Liver (tissue), 9 donors: ENCODE measurements around the gene PRAME. TPM values are rescaled to one million over a fixed set of nuclear protein-coding genes. Genes with fewer than 3 reads are reported as not detected.

ENCODE experiments used
- DNase-seq: peaks from one replicate; pipeline ENCODE4 v3.0.0-alpha.2; 2017; ENCODE audit warnings: low spot score
- H3K27ac ChIP-seq, 2 donors: one replicate each; pipeline ENCODE4 v1.7.0; 2013; ENCODE audit warnings: inconsistent platforms in 2 of 2, low read length in 2 of 2, control low read depth in 1 of 2, low read depth in 1 of 2, mild to moderate bottlenecking in 1 of 2
- H3K27me3 ChIP-seq, 4 donors: one replicate each; pipeline versions ENCODE4 v1.6.1 to v1.7.0; 2013; ENCODE audit warnings: low read length in 3 of 4, inconsistent platforms in 1 of 4, mild to moderate bottlenecking in 1 of 4, moderate library complexity in 1 of 4; ENCODE audit not compliant: control insufficient read depth in 4 of 4, insufficient read depth in 4 of 4
- H3K36me3 ChIP-seq, 4 donors: one replicate each; pipeline versions ENCODE4 v1.6.1 to v1.7.0; 2013; ENCODE audit warnings: low read length in 3 of 4, mild to moderate bottlenecking in 3 of 4, low read depth in 1 of 4, moderate library complexity in 1 of 4; ENCODE audit not compliant: control insufficient read depth in 4 of 4, insufficient read depth in 3 of 4
- H3K4me1 ChIP-seq, 4 donors: one replicate each; pipeline versions ENCODE4 v1.6.1 to v1.7.0; 2013; ENCODE audit warnings: low read length in 3 of 4, mild to moderate bottlenecking in 3 of 4, moderate library complexity in 1 of 4; ENCODE audit not compliant: control insufficient read depth in 4 of 4, insufficient read depth in 4 of 4
- H3K4me3 ChIP-seq, 3 donors: one replicate each; pipeline versions ENCODE4 v1.6.1 to v1.7.0; 2013; ENCODE audit warnings: low read length in 3 of 3, control low read depth in 1 of 3, low read depth in 1 of 3, mild to moderate bottlenecking in 1 of 3
- H3K9ac ChIP-seq, 2 donors: one replicate each; pipeline ENCODE4 v1.7.0; 2013; ENCODE audit warnings: low read length in 2 of 2, mild to moderate bottlenecking in 2 of 2, moderate library complexity in 2 of 2, control low read depth in 1 of 2, low read depth in 1 of 2
- H3K9me3 ChIP-seq, 4 donors: one replicate each; pipeline versions ENCODE4 v1.6.1 to v1.7.0; 2013; ENCODE audit warnings: low read length in 3 of 4; ENCODE audit not compliant: control insufficient read depth in 4 of 4
- ATF3 ChIP-seq: IDR thresholded peaks from 2 replicates; pipeline ENCODE4 v1.6.1; 2016; ENCODE audit warnings: antibody characterized with exemption
- CTCF ChIP-seq: fragments of 150-350 bp; IDR thresholded peaks from 2 replicates; pipeline ENCODE4 v1.5.1; 2017; ENCODE audit warnings: improper control_type of control experiment, low read depth, low read length; ENCODE audit not compliant: missing input control
- EGR1 ChIP-seq, 2 donors: IDR thresholded peaks; 2 replicates each; pipeline ENCODE4 v1.6.1; 2016 to 2018; ENCODE audit warnings: antibody characterized with exemption in 2 of 2, low read depth in 2 of 2
- FOXA1 ChIP-seq: IDR thresholded peaks from 2 replicates; pipeline ENCODE4 v1.6.1; 2016; ENCODE audit warnings: antibody characterized with exemption
- FOXA2 ChIP-seq: IDR thresholded peaks from 2 replicates; pipeline ENCODE4 v1.6.1; 2016; ENCODE audit warnings: antibody characterized with exemption
- GABPA ChIP-seq, 2 donors: IDR thresholded peaks in 1 of 2; conservative IDR thresholded peaks in 1 of 2; 2 replicates each; pipeline ENCODE4 v1.6.1; 2016; ENCODE audit warnings: antibody characterized with exemption in 2 of 2, mild to moderate bottlenecking in 1 of 2, moderate library complexity in 1 of 2
- HNF4A ChIP-seq, 2 donors: conservative IDR thresholded peaks; 2 replicates each; pipeline ENCODE4 v1.6.1; 2016; ENCODE audit warnings: antibody characterized with exemption in 2 of 2, mild to moderate bottlenecking in 2 of 2
- HNF4G ChIP-seq: IDR thresholded peaks from 2 replicates; pipeline ENCODE4 v1.6.1; 2016; ENCODE audit warnings: antibody characterized with exemption
- JUND ChIP-seq, 2 donors: IDR thresholded peaks; 2 replicates each; pipeline ENCODE4 v1.6.1; 2016; ENCODE audit warnings: antibody characterized with exemption in 2 of 2
- MAX ChIP-seq: IDR thresholded peaks from 2 replicates; pipeline ENCODE4 v1.6.1; 2016; ENCODE audit warnings: antibody characterized with exemption
- NR2F2 ChIP-seq: IDR thresholded peaks from 2 replicates; pipeline ENCODE4 v1.6.1; 2016; ENCODE audit warnings: antibody characterized with exemption
- RAD21 ChIP-seq, 2 donors: IDR thresholded peaks; 2 replicates each; pipeline ENCODE4 v1.6.1; 2016; ENCODE audit warnings: antibody characterized with exemption in 2 of 2, mild to moderate bottlenecking in 2 of 2
- REST ChIP-seq: IDR thresholded peaks from 2 replicates; pipeline ENCODE4 v1.6.1; 2016; ENCODE audit warnings: antibody characterized with exemption, mild to moderate bottlenecking
- RXRA ChIP-seq, 2 donors: IDR thresholded peaks; 2 replicates each; pipeline ENCODE4 v1.6.1; 2017 to 2018; ENCODE audit warnings: antibody characterized with exemption in 2 of 2, mild to moderate bottlenecking in 1 of 2
- SP1 ChIP-seq: IDR thresholded peaks from 2 replicates; pipeline ENCODE4 v1.6.1; 2018; ENCODE audit warnings: antibody characterized with exemption, mild to moderate bottlenecking
- TAF1 ChIP-seq: conservative IDR thresholded peaks from 2 replicates; pipeline ENCODE4 v1.6.1; 2016; ENCODE audit warnings: antibody characterized with exemption, mild to moderate bottlenecking
- YY1 ChIP-seq: IDR thresholded peaks from 2 replicates; pipeline ENCODE4 v1.6.1; 2016; ENCODE audit warnings: antibody characterized with exemption, mild to moderate bottlenecking
- ZBTB33 ChIP-seq: IDR thresholded peaks from 2 replicates; pipeline ENCODE4 v1.6.1; 2016; ENCODE audit warnings: antibody characterized with exemption
- WGBS: extraction: QIAGEN DNeasy Blood & Tissue Kit; methylation state at CpG from one replicate; pipeline ENCODE4 v1.1.7; 2013; 5-methylcytosine and 5-hydroxymethylcytosine counted together
- polyA plus RNA-seq, 2 donors: library from polyadenylated mRNA; stranded (reverse) in 1 of 2; unstranded in 1 of 2; fragments of 200-250 nt in 1 of 2; fragments of >200 nt in 1 of 2; fragmentation: Nextera tagmentation in 1 of 2; extraction: Ambion mirVana in 1 of 2; gene quantifications; one replicate each; pipeline versions ENCODE4 v1.2.1 to v1.2.3, GENCODE V29; 2013 to 2015
- total RNA-seq, 2 donors: library from RNA; depleted of rRNA; stranded (reverse); fragments of >200 nt; gene quantifications; one replicate each; pipeline ENCODE4 v1.2.3, GENCODE V29; 2014
- donor health status: healthy.
- donor health status: healthy.
- donor health status: healthy.
- donor health status: healthy.
- donor health status: healthy.

PRAME gene
- total and polyA plus RNA-seq, 4 donors, result not detected

GRCh38 chr22:22555596-22555995 lies 3.5 kb downstream of the PRAME start:
- WGBS, result 95% methylated on average over 9 of the region's 9 CpGs
- H3K27me3 ChIP-seq, result no peaks in the 10 kb centered on the region
- no peak for TF ChIP-seq HNF4G
- TF ChIP-seq MAX, result no peak
- TF ChIP-seq GABPA (IDR thresholded peaks at IDR 0.05 in 1 of 2, conservative IDR thresholded peaks at IDR 0.05 in 1 of 2), result no peak
- no peak for TF ChIP-seq RAD21 (IDR thresholded peaks at IDR 0.05)
- no peak for TF ChIP-seq YY1
- no peaks in the 10 kb centered on the region for H3K36me3 ChIP-seq
- no peaks in the 10 kb centered on the region for H3K4me1 ChIP-seq
- no peak overlapping the region for H3K9ac ChIP-seq
- H3K9me3 ChIP-seq, result no peaks in the 10 kb centered on the region
- no peak overlapping the region for H3K4me3 ChIP-seq
- H3K27ac ChIP-seq, result no peak overlapping the region
- DNase-seq, result no peak

- DNase-seq, result no peak
- Histone ChIP-seq H3K4me1 (no peaks in the 10 kb centered on the region), H3K36me3 (no peaks in the 10 kb centered on the region), H3K27me3 (no peaks in the 10 kb centered on the region), H3K9me3 (no peaks in the 10 kb centered on the region), H3K27ac (no peak overlapping the region), H3K9ac (no peak overlapping the region), H3K4me3 (no peak overlapping the region)
- TF ChIP-seq MAX, result no peak
- no peak for TF ChIP-seq EGR1 (IDR thresholded peaks at IDR 0.05; ENCODE audit: low read depth in 2 of 2)
- TF ChIP-seq CTCF, result no peak
- TF ChIP-seq GABPA (IDR thresholded peaks at IDR 0.05 in 1 of 2, conservative IDR thresholded peaks at IDR 0.05 in 1 of 2), result no peak
- no peak for TF ChIP-seq YY1
- TF ChIP-seq NR2F2, result no peak
- TF ChIP-seq TAF1, result no peak
- no peak for TF ChIP-seq RAD21 (IDR thresholded peaks at IDR 0.05)
- TF ChIP-seq FOXA1, result no peak
- TF ChIP-seq RXRA (IDR thresholded peaks at IDR 0.05), result no peak
- no peak for TF ChIP-seq HNF4G
- TF ChIP-seq SP1, result no peak
- TF ChIP-seq ZBTB33, result no peak
- no peak for TF ChIP-seq FOXA2
- no peak for TF ChIP-seq REST
- TF ChIP-seq HNF4A (conservative IDR thresholded peaks at IDR 0.05), result no peak
- no peak for TF ChIP-seq ATF3
- TF ChIP-seq JUND (IDR thresholded peaks at IDR 0.05), result no peak
- WGBS, result 51% methylated on average over 4 of the region's 4 CpGs
Measured at GRCh38 chr22:22554587-22555284, 4.3 kb downstream of the PRAME start.
